Activated CD8-positive, alpha-beta memory T cell treated with anti-CD3 and anti-CD28 coated beads for 1 hour (primary cell): ENCODE measurements around the gene PIGA.
"Not testable (repeated sequence)": the region's sequence is repeated elsewhere in the genome, so short reads cannot be mapped to it uniquely, and the experiment has no call there.

Experiments used
- DNase-seq, 2 donors: peaks; one replicate each; pipeline ENCODE4 v3.0.0-alpha.2; 2020; ENCODE audit warnings: low read depth in 1 of 2; ENCODE audit errors: extremely low read depth in 1 of 2

Gene PIGA

DNA sequence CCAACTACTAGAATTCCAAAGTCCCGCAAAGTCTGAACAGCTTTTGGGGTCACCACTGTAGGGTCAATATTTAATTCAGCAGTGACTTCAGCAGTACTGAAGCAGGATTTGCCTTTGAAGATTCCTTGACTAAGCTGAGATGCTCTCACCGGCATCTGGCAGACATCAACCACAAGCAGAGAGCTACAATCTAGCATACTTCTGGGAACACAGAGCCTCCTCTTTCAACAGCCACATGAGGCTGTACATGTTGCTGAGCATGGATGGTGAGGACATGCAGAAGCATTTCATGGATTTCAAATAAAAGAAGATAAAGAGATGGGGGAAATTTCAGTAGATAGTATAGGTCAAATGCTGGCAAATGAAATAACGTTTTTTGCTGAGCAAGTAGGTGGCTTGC, 13.3 kb downstream of the PIGA start:
- no peak for DNase-seq

DNA sequence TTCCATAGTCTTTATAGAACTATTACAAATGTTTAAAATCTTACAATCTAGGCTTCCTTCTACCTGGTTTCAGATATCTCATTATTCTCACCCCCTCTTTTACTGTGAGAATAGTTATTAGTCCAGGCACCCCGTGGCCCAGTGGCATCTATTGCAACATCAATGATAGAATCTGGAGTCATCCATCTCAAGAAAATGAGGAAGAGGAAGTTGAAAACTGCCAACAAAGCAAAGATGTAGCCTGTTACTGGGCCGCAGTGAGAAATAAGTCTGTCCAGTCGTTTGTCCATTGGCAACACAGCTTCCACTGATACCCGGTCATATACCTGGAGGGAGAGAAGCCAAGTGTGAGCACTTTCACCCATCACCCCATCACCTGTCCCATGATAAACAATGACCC, 13.9 kb downstream of the PIGA start:
- no peak for DNase-seq

DNA sequence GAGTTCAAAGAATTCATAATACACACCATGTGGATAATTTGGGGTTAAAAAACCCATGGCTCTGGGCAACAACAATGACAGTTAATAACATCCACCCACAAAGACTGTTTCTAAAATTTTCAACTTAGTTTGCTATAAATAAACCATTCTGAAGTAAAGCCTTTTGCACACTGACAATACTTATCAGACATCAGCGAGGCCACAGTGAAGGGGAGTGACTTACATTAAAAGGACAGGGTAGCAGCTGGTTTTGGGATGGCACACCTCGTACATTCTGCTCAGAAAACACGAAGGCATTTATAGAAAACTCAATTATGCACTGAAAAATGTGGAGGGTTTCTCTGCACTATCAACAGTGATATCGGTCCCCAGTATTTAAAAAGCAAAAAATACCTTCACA, 15.0 kb downstream of the PIGA start:
- no peak for DNase-seq

DNA sequence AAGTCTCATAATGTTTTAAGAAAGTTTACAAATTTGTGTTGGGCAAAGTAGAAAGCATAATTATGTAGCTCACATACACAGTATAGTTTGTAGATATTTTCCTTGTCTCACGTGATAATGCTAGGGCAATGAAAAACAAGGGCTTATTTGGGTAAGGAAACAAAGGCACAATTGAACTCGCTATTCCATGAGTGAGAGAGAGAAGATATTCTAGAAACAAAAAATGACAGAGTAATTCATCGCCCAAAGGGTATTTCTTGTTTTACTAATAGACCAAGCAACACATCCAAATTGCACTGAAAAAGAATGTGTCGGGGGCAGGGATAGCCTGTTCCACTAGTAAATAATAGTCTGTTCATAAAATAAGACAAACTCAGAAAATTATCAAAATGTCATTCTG, 16.2 kb downstream of the PIGA start:
- no peak for DNase-seq

DNA sequence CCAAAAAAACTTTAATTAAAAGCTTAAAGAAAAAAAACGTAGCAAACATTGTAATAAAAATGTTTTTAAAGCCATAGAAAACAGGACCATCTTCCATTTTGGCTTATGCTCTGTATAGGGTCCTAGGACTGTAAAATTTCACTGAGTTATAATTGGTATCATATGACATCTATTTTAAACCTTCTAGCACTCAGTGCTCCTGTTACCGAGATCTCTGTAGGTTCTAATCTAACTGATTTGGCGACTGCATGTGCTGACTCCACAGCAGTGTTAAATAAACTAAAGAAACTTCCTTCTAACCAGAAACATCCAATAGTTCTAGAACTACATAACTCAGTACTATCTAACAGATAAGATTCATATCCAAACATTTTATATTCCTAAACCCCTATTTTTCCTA, 19.8 kb downstream of the PIGA start, which contains the start of gene ASB11:
ASB11 (minus strand) TSS at position 132 of the 400 bp plus-strand sequence; CDS start at position 97, 35 bp downstream.
- no peak for DNase-seq

DNA sequence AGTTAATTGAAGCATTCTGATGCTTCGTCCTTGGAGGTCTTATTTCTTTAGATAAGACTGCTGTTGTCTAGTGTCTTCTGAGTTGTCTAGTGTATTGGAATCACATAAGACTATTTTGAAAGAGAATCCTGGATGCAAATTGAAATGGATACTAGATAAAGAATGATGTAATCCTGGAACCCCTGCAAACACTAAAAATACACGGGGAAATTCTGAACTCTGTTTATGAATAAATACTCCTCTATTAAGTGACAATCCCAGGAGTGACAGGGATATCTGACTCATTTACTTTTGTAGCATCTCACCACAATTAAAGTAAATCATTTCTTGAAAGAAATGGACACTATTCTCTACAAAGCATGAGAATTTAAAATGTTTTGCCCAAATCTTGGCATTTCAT, 20.9 kb downstream of the PIGA start:
- DNase-seq: no peak

DNA sequence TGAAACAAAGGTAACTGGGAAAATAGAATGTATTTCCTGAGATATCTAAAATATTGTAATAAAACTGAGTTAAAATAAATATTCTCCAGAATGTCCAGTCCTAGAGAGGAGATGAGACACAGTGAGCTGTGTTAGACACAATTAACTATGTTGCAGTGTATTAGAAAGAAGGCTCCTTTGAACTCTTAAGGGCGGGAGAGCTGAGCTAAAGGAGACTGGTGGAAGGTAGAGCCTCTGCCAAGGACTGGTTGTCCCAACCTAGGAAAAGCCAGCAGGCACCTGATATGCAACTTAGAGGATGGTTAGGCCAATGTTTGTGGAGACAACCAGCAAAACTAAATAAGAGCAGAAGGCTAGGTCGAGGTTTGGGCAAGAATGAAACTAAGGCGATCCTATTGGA, 24.2 kb downstream of the PIGA start:
- DNase-seq: no peak

DNA sequence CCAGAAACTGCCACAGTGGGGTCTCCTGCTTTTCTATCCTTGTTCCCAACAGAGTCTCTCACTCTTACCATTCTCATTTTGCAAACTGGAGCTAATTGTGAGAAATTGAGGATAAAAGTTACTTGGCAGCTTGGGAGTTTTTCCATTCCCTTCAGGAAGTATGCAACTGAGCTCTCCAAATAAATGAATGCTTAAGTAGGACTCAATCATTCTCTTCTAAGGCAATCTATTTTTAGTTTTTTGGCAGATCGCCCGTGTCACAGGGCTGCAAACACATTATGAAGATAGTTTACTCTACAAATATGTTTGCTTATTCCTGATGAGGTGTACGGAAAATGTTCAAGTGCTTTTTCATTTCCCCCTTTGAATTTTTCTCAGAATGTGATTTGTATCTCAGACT, 25.2 kb downstream of the PIGA start:
- DNase-seq: no peak

DNA sequence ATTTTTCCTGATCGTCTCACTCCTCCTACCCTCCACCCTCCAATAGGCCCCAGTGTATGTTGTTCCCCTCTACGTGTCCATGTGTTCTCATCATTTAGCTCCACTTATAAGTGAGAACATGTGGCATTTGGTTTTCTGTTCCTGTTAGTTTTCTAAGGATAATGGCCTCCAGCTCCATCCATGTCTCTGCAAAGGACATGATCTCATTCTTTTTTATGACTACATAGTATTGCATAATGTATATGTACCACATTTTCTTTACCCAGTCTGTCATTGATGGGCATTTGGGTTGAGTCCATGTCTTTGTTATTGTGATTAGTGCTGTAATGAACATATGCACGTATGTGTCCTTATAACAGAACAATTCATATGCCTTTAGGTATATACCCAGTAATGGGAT, 29.4 kb downstream of the PIGA start:
- not testable (repeated sequence) for DNase-seq

DNA sequence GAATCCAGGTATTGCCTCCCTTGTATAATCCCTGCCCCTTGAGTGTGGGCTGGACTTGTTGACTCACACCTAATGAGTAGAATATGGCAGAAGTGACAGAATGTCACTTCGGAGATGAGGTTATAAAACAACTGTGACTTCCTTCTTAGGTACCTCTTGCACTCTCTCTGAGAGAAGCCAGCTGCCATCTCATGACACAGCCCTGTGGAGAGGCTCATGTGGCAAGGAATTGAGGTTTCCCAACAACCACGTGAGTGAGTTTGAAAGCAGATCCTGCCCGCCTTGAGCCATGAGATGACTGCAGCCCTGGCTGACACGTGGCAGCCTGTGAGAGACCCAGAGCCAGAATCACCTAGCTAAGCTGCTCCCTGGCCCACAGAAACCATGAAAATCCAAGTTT, 33.4 kb downstream of the PIGA start:
- DNase-seq: no peak

DNA sequence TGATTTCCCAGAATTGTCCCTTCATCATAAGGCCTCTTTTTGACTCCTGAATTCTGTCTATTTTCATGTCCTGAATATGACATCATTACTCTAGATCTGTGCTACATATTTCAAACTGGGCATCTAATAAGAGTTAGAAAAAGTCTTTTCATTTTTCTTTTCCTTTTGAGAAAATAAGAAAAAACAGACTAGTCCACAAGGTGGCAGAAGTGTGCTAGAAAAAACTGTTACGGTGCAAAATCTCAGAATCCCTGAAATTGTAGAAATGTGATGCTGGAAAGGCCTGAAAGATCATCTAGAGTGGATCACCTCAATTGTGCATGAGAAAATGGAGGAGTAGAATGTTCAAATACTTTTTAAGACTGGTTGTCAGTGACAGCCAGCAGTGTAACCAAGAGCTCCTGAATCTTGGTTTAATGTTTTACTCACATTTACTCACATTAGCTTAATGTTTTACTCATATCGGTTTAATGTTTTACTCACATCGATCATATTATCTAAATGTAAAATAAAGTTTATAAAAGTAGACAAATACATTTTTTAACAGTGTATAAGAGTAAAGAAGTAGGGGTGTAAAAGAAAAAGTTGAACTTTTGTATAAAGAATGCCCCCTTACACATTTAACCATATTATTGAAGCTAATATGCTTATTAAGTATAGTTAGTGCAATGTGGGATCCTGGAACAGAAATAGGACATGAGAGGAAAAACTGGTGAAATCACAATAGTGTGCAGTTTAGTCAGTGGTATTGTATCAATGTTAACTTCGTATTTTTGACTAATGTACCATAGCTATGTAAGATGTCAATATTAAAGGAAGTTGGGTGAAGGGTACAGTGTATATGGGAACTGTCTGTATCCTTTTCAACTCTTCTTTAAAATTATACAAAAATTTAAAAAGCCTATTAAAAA, 35.1 kb downstream of the PIGA start:
- DNase-seq: no peak

DNA sequence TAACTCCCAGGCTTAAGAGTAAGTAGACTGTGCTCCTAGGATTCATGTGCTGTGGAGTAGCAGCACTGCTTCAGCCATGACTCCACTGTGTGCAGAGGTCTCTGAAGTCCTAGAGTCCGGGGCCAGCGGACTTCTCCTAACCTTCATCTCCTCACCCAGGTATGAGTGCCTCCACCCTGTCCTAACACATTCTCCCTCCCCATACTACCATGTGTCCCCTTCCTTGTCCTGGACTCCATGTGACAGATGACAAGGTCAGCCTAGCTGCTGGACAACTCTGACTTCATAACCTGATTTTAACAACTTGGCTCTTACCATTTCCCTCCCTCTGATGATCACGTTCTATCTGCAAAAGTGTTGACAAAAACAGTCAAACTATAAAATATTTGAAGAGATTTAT, 36.5 kb downstream of the PIGA start:
- DNase-seq: no peak

DNA sequence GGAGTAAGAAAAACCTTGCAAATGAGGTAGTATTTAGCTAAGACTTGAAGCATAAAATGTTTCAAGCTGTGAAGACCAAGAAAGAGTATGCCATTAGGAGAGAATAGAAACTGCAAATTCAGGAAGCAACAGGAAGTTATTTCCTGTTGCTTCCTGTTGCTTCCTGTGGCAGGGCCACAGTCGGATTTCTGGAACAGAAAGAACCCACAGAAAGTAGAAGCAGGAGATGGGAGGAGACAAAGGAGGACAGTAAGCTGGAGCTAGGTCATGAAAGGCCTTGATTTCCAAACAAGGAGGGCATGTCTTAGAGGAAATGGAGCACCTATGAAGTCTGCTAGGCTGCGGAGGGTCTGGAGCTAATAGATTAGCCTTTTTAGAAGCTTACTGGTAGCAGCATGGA, 37.1 kb downstream of the PIGA start:
- no peak for DNase-seq

DNA sequence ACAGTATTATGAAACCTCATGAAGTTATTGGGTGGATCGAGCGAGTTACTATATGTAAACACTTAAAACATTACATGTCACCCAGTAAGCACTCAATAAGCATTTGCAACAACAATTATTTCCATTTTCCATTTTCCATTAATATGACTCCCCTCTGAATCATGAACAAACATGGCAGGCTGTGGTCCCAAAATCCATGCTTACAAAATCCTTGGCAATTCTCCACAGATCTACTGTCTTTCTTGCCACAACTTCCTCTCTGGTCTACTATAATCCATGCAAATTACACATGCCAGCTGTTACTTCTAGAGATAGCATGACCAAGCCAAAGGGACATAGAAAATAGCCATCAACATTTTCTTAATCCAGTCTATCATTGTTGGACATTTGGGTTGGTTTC, 41.9 kb downstream of the PIGA start:
- DNase-seq: no peak

DNA sequence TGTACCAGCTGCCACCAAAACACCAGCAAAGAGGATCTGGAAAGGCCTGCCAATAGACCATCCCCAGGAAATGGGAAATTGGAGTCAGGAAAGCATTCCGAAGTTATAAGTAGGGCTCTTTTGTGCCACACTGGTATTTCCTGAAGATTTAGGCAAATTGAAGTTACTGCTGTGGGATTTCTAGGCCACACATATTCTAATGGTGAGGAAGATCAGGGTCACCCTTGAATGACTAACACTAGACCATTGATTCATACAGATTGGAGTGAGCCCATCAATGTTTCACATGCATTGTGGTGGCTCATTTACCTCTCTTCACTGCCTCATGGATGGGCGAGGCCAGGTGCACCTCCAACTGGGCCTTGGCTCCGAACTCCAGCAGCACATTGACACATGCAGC, 42.5 kb downstream of the PIGA start:
- DNase-seq: no peak

DNA sequence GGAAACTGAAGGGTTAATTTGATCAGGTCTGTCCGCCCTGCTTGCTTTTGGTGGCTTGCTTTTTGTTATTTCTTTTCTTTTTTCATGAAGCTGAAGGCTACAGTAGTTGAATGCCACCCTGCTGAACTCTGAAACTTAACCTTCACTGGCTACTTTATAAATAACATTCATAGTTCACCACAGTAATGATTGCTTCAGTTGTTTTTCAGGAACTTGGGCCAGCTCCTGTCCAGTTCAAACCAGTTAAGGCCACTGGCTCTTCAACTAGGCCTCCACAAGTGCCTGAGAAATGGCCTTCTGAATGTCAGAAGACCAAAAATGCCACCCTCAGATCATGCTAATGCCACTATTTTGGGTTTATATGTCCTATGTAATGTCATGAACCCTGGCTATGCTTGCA, 57.7 kb downstream of the PIGA start:
- DNase-seq: no peak

DNA sequence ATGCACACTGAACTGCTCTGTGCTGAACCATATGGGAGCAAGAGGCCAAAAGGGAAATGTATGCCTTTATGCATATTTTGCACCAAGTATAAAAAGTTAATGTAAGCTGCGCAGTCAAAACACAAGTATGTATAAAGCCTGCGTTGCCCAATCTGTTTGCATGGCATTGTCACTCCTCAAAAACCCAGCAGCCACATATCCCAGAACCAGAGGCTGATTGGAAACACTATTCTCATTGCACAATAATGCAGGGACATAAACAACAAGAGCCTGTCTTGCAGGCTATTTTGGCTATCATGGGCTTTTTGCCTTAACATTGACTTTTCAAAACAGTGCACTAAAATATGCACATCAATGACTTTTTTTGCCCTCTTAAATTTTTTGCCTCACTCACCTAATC, 60.4 kb downstream of the PIGA start:
- no peak for DNase-seq

DNA sequence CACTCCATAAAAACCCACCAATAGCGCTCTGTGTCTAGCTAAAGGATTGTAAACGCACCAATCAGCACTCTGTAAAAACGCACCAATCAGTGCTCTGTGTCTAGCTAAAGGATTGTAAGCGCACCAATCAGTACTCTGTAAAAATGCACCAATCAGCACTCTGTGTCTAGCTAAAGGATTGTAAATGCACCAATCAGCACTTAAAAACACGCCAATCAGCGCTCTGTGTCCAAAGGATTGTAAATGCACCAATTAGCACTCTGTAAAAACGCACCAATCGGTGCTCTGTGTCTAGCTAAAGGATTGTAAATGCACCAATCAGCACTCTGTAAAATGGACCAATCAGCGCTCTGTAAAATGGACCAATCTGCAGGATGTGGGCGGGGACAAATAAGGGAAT, 62.0 kb downstream of the PIGA start:
- DNase-seq: not testable (repeated sequence)

DNA sequence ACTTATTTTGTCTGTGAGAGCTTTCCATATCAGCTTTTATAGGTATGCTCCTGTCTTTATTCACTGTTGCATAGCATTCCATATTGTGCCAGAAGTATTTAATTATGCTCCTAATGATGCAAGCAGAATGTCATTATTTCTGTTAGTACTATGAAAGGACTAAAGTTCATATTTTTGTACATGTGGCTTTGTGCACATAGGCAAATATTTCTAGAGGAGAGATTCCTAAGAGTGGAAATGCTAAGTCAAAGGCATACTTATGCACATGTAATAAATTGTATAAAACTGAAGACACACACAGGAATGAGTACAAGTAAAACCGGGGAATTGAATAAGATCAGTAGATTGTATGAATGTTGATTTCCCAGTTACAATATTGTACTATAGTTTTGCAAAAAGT, 63.6 kb downstream of the PIGA start:
- DNase-seq: no peak

DNA sequence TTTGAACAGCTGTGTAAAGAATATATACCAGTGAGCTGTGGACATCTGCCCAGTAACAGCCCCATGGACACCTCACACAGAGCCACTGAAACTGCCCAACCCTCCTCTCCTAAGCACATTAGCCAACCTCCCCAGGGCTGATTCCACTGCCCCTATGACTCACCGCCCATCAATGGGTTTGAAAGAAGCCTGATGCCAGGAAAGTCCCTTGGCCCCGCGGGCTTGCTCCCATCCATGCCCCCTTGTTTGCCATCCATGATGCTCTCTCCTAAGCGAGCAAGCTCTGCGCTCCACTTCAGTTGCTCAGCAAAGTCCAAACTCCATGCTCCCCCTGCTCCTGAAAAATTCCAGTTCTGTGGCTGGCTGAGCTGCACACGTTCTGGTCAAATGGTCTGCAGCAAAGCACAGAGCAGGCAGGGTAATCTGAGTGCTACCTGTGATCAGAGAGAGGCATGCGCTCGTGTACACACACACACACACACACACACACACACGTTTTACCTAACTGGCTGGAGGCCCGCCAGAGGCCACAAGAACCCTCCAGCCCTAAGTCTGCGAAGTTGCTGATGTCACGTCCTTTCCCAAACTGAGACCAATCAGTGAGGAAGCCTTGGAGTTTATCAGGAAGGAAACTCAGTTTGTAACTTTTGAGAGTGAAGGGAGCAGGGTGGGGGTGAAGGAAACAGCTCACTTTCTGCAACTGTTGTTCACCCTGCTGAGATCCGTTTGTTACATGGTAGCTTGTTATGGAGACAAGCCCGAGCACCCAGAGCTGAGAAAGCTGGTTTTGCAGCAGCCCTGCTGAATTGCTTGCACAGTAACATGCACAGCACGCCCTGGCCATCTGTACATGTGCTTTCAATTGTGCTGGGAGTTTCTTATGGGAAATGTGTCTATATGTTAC, 65.5 kb downstream of the PIGA start, which contains the start of gene ASB9:
ASB9 (minus strand) TSS at position 466 of the 904 bp plus-strand sequence; CDS start at position 257, 209 bp downstream.
- no peak for DNase-seq
